Panc1 (cell line): Measurements from ENCODE around the gene GGT5. TPM values are rescaled to one million over a fixed set of nuclear protein-coding genes. Genes with fewer than 3 reads are reported as not detected.

Source experiments
- ATAC-seq: fragments of 200-7000 bp; cut with Tn5 transposase; 2 replicates; pipeline ENCODE4 v1.9.1; 2020; ENCODE audit warnings: mild to moderate bottlenecking, moderate library complexity
- BruUV-seq: library from RNA; stranded (reverse); fragments of 400-500 nt; replicated peaks from 2 replicates; lab custom pipeline; 2021; lab: Mats Ljungman, UMichigan
- CTCF ChIA-PET: fragments of 300-600 bp; sonication (Branson Sonifier 250); formaldehyde crosslinking; loops from one replicate; lab custom pipeline; 2022; ENCODE audit warnings: antibody characterized with exemption; lab: Charles Lee
- POLR2A ChIA-PET: fragments of 300-600 bp; sonication (Branson Sonifier 250); formaldehyde crosslinking; loops from one replicate; lab custom pipeline; 2022; ENCODE audit warnings: antibody characterized with exemption; lab: Charles Lee
- DNase-seq: peaks from one replicate; pipeline ENCODE4 v3.0.0-alpha.2; 2010; ENCODE audit warnings: low read depth, low spot score
- H3K27ac ChIP-seq: 2 replicates; pipeline ENCODE4 v1.5.1; 2011; ENCODE audit warnings: mild to moderate bottlenecking, low read length, inconsistent platforms
- H3K27me3 ChIP-seq: fragments of 200-500 bp; sonication (Bioruptor generic); 2 replicates; pipeline ENCODE4 v1.6.0; 2014; ENCODE audit warnings: low read length, inconsistent platforms; ENCODE audit not compliant: control insufficient read depth, insufficient read depth
- H3K36me3 ChIP-seq: fragments of 200-500 bp; sonication (Bioruptor generic); 2 replicates; pipeline ENCODE4 v1.5.1; 2014; ENCODE audit warnings: inconsistent platforms, mild to moderate bottlenecking, low read length, moderate library complexity; ENCODE audit not compliant: control insufficient read depth, insufficient read depth
- H3K4me1 ChIP-seq: 2 replicates; pipeline ENCODE4 v1.5.1; 2011; ENCODE audit warnings: inconsistent platforms, mild to moderate bottlenecking, low read length, moderate library complexity; ENCODE audit not compliant: control insufficient read depth, insufficient read depth
- H3K4me3 ChIP-seq, 2 experiments: 2 replicates each; pipeline ENCODE4 v1.5.1; 2011 to 2012; ENCODE audit warnings: low read depth in 2 of 2, low read length in 2 of 2, mild to moderate bottlenecking in 2 of 2, inconsistent platforms in 1 of 2, moderate library complexity in 1 of 2
- H3K9me3 ChIP-seq: fragments of 200-500 bp; sonication (Bioruptor generic); 2 replicates; pipeline ENCODE4 v1.5.1; 2014; ENCODE audit warnings: low read depth, mild to moderate bottlenecking, inconsistent platforms, low read length, moderate library complexity; ENCODE audit not compliant: control insufficient read depth, insufficient read depth
- CTCF ChIP-seq: fragments of 450-650 bp; IDR thresholded peaks from 2 replicates; pipeline ENCODE4 v1.5.1; 2017; ENCODE audit warnings: mild to moderate bottlenecking
- POLR2AphosphoS5 ChIP-seq: IDR thresholded peaks from 2 replicates; pipeline ENCODE4 v1.6.1; 2012; ENCODE audit warnings: mild to moderate bottlenecking, low read depth, low read length, moderate library complexity
- SIN3A ChIP-seq: IDR thresholded peaks from 2 replicates; pipeline ENCODE4 v1.6.1; 2012; ENCODE audit warnings: low read depth, mild to moderate bottlenecking, low read length, moderate library complexity, borderline replicate concordance; ENCODE audit not compliant: insufficient read depth
- TCF7L2 ChIP-seq: IDR thresholded peaks from 2 replicates; pipeline ENCODE4 v1.6.1; 2011; ENCODE audit warnings: mild to moderate bottlenecking, low read depth, low read length, inconsistent platforms
- in situ Hi-C: cut with HindIII; loops from 2 replicates; pipeline ENCODE4 v1.10.0; 2016; ENCODE audit warnings: low sequenced_read_pairs, low pct_unique_long_range_greater_than_20kb
- intact Hi-C: fragments of 100-400 bp; cut with micrococcal nuclease; formaldehyde crosslinking; loops from one replicate; pipeline ENCODE4 v1.10.0; 2022; ENCODE audit not compliant: unreplicated experiment
- total RNA-seq: library from RNA; stranded (reverse); gene quantifications from one replicate; pipeline ENCODE4 v1.2.1, GENCODE V29; 2021; ENCODE audit not compliant: unreplicated experiment
- TF ChIP-seq, protein P1 (sequence below), 2 experiments: IDR thresholded peaks; 2 replicates each; pipeline ENCODE4 v1.6.1; 2011 to 2012; ENCODE audit warnings: low read depth in 2 of 2, control low read depth in 1 of 2, low read length in 1 of 2, mild to moderate bottlenecking in 1 of 2, moderate library complexity in 1 of 2; ENCODE audit not compliant: insufficient read depth in 1 of 2

The GGT5 gene
- total RNA-seq, 1 experiment from 2014 or later: 3.6 TPM

DNA sequence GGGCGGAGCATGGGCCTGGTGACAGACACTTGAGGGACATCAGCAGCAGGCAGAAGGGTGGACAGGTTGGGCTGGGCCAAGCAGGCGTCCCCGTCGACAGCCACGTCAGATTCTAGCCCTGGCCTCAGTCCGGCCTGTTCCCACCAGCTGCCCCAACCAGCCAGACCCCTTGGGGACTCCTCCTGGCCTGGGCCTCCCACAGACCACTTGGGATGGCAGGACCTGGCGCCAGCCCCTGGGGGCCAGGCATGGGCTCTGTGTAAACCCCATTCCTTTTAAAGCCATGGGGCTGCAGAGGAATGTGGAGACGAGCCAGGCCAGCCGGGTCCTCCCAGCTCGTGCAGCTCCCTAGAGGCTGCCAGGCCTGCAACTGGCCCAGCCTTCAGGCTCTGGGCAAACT, 68.3 kb downstream of the GGT5 start:
- intact Hi-C loops: no loop called here
- H3K4me1 ChIP-seq: peaks cover 3% of the 10 kb centered on the region; the same call in 1 of the 2 replicates
- DNase-seq (no peak), ATAC-seq (no peak)
- H3K27me3 ChIP-seq: no peaks in the 10 kb centered on the region
- no peak for TF ChIP-seq TCF7L2
- TF ChIP-seq, protein P1, sequence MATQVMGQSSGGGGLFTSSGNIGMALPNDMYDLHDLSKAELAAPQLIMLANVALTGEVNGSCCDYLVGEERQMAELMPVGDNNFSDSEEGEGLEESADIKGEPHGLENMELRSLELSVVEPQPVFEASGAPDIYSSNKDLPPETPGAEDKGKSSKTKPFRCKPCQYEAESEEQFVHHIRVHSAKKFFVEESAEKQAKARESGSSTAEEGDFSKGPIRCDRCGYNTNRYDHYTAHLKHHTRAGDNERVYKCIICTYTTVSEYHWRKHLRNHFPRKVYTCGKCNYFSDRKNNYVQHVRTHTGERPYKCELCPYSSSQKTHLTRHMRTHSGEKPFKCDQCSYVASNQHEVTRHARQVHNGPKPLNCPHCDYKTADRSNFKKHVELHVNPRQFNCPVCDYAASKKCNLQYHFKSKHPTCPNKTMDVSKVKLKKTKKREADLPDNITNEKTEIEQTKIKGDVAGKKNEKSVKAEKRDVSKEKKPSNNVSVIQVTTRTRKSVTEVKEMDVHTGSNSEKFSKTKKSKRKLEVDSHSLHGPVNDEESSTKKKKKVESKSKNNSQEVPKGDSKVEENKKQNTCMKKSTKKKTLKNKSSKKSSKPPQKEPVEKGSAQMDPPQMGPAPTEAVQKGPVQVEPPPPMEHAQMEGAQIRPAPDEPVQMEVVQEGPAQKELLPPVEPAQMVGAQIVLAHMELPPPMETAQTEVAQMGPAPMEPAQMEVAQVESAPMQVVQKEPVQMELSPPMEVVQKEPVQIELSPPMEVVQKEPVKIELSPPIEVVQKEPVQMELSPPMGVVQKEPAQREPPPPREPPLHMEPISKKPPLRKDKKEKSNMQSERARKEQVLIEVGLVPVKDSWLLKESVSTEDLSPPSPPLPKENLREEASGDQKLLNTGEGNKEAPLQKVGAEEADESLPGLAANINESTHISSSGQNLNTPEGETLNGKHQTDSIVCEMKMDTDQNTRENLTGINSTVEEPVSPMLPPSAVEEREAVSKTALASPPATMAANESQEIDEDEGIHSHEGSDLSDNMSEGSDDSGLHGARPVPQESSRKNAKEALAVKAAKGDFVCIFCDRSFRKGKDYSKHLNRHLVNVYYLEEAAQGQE (IDR thresholded peaks at IDR 0.05; ENCODE audit: insufficient read depth in 1 of 2, low read depth in 2 of 2, low read length in 1 of 2): no peak
- BruUV-seq: no TSS peak
- CTCF ChIA-PET: interaction anchor here (1.1 kb wide), 1 partner anchor 19 kb away, joined by 3 read pairs; no protein-coding TSS in a partner anchor
- in situ Hi-C loops: no loop called here
- no peaks in the 10 kb centered on the region for H3K36me3 ChIP-seq
- no peak overlapping the region for H3K27ac ChIP-seq
- POLR2A ChIA-PET: no interaction called here
- no peaks in the 10 kb centered on the region for H3K9me3 ChIP-seq
- no peak overlapping the region for H3K4me3 ChIP-seq

DNA sequence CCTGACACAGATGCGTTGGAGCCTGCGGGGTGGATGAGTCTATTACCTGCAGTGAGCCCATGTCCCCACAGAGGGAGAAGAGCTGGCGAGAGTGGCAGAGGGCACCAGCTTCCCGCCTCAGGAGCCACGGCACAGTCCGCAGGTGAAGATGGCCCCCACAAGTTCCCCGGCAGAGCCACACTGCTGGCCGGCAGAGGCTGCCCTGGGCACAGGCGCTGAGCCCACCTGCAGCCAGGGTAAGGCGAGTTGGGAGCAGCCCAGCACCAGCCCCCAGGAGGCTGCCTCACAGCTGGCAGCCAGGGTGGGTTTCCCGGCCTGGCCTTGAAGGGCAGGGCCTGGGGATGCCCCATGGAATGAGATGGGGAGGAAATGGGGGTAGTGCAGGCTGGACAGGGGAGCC, 68.8 kb downstream of the GGT5 start:
- CTCF ChIA-PET: interaction anchor here (1.1 kb wide), 1 partner anchor 19 kb away, joined by 3 read pairs; no protein-coding TSS in a partner anchor
- in situ Hi-C loops: no loop called here
- BruUV-seq: no TSS peak
- ATAC-seq: no peak
- intact Hi-C loops: no loop called here
- H3K36me3 ChIP-seq: no peaks in the 10 kb centered on the region
- H3K4me3 ChIP-seq: no peak overlapping the region
- POLR2A ChIA-PET: no interaction called here
- no peak overlapping the region for H3K27ac ChIP-seq
- DNase-seq: no peak
- no peaks in the 10 kb centered on the region for H3K9me3 ChIP-seq
- 0 out of 2 replicates have a peak, but pooled peaks cover 3% of the 10 kb centered on the region for H3K4me1 ChIP-seq
- TF ChIP-seq SIN3A: no peak
- no peak for TF ChIP-seq CTCF
- no peak for TF ChIP-seq POLR2AphosphoS5
- TF ChIP-seq, protein P1 (IDR thresholded peaks at IDR 0.05; ENCODE audit: insufficient read depth in 1 of 2, low read depth in 2 of 2, low read length in 1 of 2): no peak
- no peak for TF ChIP-seq TCF7L2
- H3K27me3 ChIP-seq: no peaks in the 10 kb centered on the region
